ENCODE results near the gene PPFIBP2.
"Not testable (repeated sequence)": the region's sequence is repeated elsewhere in the genome, so short reads cannot be mapped to it uniquely, and the experiment has no call there.

The PPFIBP2 gene

DNA sequence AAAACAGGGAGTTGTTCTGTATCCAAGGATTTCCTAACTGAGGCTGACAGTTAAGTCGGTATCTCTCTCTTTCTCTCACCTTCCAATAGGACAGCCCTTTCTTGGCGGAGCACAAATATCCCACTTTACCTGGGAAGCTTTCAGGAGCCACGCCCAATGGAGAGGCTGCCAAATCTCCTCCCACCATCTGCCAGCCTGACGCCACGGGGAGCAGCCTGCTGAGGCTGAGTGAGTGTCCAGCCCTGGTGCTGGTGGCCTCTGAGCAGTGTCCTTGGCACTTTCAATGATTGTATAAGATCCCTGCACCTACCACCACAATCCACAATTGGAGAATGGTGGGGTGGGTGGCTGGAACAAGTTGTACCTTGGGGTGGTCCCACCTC lies 125.8 kb downstream of the PPFIBP2 start:
- FAIRE-seq: no peak

DNA sequence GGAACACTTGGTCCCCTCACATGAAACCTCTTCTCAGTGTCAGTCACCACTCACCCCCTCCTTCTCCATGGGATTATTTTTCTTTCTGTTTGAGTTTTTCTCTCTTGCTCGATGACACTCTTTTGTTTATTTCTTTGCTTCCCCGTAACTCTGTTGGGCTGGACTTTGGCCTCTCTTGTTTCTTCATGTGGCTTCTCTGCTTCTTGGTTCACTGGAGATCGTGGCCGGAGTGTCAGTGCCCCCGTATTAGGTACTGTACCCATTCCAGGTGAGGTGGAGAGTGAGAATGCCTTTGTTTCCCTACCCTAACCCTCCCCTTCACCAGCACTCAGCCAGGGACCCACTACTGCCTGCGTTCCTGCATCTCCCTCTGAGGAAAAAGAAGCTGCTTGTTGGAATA lies 127.0 kb downstream of the PPFIBP2 start:
- FAIRE-seq: no peak

DNA sequence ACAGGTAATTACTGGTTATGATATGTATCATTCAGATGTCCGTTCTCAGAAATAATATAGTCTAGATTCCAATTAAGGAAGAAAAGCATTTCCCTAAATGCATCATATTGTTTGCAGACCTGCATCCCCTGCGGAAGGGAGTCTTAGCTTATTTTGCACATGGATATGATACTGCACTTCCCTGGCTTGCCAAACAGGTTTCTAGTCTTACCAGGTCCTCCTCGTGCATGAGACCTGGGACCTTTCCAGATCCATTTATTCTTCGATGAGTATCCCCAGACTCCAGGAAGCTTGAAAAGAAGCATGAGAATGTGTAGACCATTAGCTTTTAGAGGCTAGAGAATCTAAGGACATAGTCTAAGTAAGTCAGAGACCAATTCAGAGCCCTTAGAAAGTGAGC lies 128.9 kb downstream of the PPFIBP2 start:
- FAIRE-seq: no peak

DNA sequence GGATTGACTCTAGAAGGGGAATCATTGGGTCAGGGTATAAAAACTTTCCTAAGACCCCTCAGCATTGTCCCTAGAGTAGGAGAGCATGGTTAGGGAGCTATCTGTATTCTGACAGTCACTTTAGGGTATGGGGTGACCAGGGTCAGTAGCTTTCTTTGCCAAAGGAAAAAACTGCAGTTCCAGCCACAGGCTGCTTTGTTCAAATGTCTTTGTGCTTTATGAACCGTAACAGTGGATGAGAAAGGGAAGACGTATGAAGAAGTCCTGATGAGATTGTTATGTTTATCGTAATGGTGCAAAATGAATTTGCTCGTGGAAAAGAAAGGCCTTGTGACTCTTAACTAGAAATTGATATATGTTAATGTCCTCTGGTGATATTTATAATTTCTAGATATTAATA lies 129.5 kb downstream of the PPFIBP2 start:
- no peak for FAIRE-seq

DNA sequence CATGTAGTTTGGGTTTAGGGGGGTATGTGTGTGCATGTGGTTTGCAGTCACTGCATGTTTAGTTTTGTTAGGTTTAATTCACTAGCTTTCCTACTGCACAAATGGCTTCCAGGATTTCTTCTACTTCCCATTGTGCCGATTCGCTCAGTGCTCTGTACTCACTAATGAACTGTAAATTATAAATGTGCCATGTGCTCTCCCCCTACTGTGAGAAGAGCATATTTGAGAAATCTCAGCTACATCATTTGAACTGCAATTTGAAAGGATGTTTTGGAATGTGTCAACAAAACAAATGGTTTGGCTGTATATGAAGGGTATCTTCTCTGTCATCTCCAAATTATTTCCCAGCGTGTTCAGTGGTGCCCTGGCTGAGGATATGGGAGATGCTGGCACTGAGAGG lies 131.4 kb downstream of the PPFIBP2 start:
- FAIRE-seq: no peak

DNA sequence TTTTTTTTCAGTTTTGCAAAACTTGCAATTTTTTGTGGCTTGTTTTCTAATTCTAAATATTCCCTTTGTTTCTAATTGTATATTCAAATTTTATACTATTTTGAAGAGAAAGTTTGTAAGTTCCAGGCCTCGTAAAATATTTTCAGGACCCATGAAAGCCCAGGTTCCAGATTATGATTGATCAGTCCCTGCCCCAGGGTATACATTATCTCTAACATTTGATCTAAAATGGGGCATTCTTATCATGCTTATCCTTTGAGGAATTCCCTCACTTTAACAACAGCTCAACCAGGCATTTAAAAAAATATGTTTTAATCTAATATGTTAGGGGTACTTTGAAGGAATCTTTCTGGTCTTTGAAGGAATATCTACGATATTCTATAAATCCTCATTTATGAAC lies 133.1 kb downstream of the PPFIBP2 start:
- FAIRE-seq: no peak

DNA sequence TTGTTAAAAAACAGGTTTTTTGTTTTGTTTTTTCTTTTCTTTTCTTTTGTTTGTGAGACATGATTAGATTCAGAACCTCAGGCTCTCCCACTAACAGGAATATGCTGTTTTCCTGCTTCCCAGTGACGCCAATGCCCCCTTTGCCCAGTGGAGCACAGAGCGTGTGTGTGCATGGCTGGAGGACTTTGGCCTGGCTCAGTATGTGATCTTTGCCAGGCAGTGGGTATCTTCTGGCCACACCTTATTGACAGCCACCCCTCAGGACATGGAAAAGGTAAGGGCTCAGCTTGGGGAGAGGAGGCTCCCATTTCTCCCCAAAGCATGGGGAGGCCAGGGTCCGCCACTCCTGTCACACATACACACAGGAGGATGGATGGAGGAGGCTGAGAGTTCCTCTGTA lies 134.5 kb downstream of the PPFIBP2 start:
- no peak for FAIRE-seq

DNA sequence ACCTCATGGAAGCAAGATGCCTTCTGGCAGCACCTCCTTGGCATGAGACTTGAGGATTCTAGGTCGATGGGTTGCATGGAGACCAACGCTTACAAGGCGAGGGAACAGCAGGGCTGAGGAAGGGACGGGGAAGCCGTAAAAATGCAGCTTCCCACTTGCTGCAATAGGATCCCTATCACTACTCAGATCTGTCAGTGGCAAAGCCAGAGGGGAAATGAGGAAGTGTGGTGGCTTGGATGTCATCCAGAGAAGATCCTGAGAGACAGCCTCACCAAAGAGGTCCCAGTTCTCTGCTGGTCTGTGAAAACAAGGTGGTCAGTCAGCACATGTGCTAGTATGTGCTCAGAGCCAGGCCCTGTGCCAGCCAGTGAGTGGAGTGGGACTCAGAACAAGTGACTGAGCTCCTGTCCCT lies 137.3 kb downstream of the PPFIBP2 start:
- no peak for FAIRE-seq

DNA sequence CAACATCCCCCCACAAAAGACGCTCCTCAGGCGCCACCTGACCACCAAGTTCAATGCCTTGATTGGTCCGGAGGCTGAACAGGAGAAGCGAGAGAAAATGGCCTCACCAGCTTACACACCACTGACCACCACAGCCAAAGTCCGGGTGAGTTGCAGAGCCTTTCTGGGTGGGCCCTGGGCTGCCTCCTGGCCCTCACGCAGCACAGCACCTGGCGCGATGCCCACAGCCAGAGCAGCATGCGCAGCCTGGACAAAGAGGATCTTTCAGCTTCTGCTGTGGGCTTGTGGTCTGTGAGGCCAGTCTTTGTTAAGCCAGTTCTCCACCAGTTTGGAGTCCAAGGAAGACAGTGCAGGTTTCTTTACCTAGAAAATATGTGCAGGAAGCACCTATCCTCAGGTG lies 137.9 kb downstream of the PPFIBP2 start:
- no peak for FAIRE-seq

DNA sequence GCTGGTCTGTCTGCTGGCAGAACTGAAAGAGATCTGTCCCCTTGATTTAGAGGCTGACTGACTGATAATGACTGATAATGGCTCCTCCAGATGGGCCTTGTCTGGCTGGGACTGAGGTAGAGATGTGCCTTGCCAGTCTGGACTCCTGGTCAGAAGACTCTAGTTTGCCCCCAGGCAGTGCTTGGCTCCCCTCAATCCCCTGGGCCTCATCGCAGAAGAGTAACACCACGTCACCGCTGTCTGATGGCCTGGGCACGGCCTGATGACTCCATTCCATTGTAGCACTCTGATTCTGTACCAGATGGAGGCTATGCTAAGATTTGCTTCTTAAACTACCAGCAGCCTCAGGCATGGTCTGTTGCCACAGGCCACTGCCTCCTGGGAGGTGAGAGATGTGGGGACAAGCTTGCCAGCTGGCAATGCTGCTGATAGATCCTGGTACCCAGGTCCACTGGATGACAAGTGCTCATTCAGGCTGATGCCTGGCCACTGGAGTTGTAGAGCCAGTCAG lies 140.5 kb downstream of the PPFIBP2 start:
- no peak for FAIRE-seq

DNA sequence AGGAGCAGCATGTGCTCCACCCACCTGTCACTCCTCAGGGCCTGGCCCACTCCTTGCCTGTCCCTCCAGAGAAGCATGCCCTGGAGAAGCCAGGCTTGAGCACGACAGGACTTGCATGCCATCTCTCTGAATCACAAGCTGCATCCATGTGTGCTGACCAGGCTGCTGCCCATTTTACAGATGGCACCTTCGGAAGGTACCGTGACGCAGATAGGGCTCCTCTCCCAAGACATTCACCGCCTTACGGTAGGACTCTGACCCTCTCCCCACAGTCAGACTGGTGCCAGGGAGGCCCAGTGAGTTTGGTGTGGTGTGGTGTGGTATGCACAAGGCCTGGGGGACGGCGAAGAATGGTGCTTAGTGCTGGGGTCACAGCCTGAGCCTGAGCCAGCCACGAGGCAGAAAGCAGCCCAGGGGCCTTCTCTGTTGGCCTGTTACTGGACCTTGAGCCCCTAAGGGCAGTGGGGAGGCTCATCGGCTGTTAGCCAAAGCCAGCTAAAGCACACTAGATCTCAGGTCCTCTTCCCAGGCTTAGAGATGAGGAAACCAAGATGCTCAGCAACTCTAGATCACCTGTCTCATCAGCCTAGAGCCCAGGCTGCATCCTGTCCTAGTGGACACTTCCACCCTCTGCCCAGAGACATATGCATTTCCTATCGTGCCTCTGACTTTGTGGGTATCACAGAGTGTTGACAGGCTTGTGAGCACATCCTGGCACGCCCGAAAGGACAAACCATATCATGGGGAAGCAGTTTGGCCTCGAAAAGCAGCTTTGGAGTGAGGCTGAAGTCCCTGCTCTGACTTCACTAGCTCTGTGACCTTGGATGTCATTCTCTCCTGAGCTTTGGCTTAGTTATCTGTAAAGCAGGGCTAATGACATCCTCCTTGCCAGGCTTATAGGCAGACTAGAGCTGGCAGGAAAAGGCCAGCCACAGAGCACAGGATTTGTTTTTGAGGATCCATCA lies 141.7 kb downstream of the PPFIBP2 start:
- FAIRE-seq: no peak

DNA sequence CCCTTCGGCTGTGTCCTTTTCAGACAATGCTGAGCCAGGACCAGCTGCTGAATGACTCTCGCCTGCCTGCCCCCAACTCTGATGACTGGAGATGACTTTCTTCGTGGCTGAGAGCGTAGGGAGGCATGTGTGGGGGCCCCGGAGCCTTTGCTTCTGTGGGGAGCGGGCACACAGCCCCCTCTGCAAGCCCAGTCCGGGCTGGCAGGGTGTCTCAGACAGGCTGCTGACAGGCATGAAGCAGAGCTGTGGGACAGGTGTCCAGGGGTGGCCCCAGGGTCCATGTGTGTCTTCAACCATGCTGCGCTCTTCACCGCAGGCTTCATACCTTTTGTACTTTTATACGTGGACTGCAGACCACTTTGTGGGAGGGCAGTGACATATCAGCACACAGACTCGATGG lies 142.9 kb downstream of the PPFIBP2 start:
- no peak for FAIRE-seq

DNA sequence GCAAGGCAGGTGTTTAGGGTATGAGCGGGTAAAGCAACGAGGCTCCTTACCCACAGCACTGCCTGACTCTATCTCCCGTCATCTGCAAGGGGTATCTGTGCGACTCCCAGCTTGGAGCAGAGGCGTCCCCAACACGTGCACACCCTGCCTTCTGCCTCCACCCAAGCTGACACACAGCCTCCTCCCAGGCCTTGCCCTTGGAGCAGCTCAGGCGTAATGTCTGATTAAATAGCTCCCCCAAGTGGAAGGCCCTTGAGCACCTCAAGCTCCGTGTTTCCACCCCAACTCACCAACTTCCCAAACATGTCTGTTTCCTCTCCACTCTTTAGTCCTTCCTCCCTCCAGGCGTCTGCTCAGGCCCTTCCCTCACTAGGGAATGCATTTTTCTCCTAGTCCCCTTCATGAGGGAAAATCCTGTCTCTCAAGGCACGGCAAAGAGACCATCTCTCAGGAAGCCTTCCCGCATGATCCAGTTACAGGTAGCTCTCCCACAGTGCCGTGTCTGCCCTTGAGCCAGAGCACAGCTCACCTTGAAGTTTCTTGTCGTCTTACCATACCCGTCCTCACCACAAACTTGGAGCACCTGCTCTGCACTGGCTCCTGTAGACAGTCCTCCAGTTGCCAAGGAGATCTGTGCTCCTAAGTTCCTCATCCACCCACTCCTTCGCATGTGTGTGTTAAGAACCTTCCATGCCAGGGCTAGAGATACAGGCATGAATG lies 143.7 kb downstream of the PPFIBP2 start:
- FAIRE-seq: no peak

DNA sequence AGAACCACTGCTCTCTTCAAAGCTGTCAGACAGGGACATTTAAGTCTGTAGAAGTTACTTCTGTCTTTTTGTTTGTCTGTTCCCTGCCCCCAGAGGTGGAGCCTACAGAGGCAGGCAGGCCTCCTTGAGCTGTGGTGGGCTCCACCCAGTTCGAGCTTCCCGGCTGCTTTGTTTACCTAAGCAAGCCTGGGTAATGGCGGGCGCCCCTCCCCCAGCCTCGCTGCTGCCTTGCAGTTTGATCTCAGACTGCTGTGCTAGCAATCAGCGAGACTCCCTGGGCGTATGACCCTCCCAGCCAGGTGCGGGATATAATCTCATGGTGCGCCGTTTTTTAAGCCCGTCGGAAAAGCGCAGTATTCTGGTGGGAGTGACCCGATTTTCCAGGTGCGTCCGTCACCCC lies 149.7 kb downstream of the PPFIBP2 start:
- FAIRE-seq: not testable (repeated sequence)

DNA sequence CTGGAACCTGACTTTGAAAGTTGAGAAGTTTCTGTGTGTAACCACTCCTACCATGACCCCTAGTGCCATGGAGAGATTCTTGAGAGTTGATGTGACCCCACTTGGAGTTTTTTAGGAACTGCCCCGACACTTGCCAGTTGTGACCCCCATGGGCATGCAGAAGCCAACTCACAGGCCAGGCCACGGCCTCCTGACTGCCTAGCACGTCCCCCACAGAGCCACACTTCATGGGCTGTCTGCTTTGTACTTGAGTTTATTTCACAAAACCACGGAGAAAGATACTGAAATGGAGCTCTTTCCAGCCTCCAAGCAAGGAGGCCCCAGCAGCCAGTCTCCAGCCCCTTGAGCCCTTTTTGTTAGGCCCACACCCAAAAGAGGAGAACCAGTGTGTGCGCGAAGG lies 151.1 kb downstream of the PPFIBP2 start:
- no peak for FAIRE-seq

DNA sequence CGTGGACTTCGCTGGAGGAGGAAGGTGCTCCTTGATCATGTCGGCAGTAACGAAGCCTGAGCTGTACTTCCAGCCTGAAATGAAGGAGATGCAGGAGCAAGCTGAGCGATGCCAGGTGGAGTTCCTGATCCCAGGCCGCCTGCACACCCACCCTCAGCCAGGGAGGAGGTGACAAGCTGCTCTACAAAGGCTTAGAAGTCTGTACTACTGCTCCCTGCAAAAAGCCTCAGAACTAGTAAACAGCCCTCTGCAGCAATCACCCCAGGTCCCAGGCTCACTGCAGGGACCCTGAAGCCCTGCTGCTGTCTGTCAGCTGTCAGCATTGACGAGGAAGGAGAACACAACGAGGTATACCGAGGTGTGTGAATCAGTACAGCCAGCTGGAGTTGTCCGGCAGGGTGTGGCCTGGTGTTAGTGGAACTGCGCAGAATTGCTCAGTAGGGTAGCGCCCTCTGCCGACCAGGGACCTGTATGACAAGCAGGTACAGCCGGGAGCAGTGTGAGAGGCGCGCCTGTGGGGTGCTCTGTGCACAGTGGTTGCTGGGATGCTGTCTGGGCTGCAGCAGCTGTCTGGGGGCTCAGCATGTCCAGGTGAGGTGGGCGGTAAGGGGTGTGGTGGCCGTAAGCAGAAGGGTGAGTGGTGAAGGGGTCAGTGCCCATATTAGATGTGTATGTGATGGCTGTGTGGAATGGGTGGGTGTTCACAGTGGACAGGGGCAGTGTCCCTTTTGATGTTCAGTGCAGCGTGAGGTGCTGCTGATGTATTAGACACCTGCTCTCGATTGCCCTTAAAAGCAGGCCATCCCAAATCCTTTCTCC lies 151.9 kb downstream of the PPFIBP2 start:
- no peak for FAIRE-seq

DNA sequence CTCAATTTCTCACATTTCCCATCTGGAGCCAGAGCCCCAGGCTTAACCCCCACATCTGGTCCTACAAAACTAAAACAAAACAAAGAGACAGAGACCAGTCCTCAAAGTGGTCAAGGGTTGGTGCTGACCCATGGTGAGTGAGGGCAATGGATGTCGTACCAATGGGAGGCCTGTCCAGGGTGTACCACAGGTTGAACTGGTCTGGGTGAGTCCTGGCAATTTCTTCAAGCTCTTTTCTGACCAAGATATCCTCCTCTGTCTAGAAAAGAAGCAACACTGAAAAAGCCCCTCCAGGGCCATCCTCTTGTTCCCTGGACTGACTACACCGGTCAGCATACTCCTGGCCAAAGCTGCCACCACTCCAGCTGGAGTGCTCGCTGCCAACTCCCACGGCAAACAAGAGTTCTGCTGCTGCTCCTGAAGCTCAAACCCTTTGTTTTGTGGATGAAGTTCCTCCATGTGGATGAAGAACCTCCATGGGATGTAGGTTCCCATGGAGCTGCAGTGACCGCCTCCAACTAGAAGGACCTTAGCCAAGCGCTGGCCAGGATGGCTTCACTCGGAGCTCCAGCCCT lies 152.6 kb downstream of the PPFIBP2 start:
- FAIRE-seq: no peak

DNA sequence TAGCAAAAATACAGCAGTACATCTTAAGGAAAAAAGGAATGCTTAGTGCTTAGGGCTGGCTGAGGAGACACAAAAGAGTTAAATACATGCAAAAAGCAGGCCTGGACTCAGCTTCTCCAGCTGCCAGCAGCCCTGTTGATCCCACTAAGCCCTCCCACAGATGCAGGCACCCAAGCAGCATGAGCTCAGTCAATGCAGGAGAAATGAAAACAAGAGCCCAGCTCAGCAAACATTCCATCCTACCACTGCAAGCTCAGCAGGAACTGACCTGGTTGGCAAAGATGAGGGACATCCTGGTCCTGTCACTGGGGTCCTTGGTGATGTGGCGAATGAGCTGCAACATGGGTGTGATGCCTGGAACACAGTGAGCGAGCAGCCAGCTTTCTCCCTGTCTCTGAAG lies 153.7 kb downstream of the PPFIBP2 start:
- no peak for FAIRE-seq

DNA sequence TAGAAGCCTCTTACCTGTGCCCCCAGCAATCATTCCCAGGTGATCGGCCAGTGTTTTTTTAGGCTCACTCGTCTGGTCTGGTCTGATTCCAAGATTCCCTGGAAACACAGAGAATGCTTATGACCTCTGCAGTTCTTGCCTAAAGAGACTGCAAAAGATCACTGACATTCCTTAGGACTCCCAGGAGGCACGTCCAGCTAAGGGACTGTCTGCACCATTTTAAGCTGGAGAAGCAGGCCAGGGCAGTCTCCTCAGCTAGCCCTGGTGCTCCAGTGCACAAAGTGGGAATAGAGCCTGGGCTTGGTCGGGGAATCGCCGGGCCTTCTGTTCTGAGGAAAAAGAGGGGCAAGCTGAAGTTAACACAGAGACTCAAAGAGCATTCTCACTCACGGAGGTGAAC lies 154.7 kb downstream of the PPFIBP2 start:
- no peak for FAIRE-seq

DNA sequence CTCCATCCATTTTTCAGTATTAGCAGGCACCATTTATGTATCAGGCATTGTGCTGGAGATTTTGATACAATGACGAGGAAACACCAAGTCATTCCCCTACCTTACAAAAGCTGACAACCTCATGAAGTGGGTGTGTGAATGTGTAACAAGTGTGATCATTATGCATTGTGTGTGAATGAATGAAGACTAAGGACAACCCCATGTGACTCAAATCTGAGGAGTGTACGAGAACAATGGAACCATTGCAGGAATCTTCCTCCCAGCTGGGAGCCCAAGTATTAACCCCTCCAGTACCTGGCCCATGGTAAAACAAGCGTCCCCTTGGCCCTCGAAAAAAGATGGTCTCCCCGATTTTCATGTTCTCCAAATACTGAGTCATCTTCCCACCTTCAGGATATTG lies 155.1 kb downstream of the PPFIBP2 start:
- no peak for FAIRE-seq

DNA sequence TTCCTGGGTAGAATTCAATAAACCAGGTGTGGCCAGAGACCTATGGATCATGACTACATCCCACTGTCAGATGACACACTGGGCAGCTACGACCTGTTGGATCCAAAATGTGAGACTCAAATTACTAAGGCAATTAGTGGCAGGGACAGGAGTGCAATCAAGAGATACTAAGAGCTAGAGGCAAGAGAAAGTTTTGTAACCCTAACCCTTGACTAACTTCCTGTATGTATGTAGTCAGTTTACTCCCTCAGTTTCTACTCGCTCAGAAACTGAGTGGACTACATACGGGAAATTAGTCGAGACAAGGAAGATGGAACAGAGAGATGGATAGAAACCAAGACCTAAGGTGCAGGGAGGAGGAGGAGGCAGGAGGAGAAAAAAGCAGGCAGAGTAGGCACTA lies 156.8 kb downstream of the PPFIBP2 start:
- no peak for FAIRE-seq

DNA sequence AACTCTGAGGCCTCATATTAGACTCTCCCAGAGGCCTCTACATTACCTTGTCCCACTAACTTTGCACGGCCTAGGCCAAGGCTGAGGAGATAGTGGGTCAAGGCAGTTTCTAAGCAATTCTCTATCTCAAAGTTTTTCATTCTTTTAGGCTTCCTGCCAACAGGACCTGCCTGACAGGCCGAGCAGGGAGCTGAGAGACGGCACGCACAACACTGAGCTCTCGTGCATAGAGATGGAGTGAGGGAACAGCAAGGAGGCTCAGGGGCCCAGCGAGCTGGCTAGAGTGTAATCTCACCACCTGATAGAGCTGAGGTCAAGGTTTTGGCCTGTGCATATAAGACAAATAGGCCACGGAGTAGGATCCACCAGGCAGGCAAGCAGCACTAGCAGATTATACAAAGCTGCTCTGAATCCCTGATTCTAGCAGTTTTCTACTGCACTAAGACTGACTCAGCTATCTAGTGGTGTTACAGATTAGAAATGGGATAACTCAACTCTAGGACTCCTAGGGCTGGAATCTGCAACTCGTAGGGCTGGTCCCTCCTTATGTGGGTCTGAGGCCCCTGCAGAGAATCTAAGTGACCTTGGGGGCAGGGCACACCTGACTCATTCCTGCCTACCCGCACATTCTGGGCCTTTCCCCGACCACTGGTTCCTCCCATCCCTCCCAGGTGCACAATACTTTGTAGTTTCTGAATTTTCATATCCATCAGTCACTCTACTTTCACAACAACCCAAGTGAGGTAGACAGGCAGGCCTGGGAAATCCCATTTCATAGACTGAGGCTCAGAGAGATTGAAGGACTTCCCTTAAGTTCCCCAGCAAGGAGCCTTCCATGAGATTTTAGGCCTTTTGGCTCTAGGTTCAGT lies 157.8 kb downstream of the PPFIBP2 start:
- no peak for FAIRE-seq

Measured in TTC549 (cell line).